IPS-20b (cell line): Measurements from ENCODE around the gene IL23A.
"Not testable (repeated sequence)": the region's sequence is repeated elsewhere in the genome, so short reads cannot be mapped to it uniquely, and the experiment has no call there.

Source experiments
- H3K27ac ChIP-seq: one replicate; pipeline ENCODE4 v1.5.1; 2013; ENCODE audit warnings: low read length
- H3K27me3 ChIP-seq: 2 replicates; pipeline ENCODE4 v1.6.1; 2013; ENCODE audit warnings: mild to moderate bottlenecking, low read length, inconsistent platforms; ENCODE audit not compliant: insufficient read depth
- H3K36me3 ChIP-seq: 2 replicates; pipeline ENCODE4 v1.6.1; 2013; ENCODE audit warnings: low read depth, mild to moderate bottlenecking, inconsistent platforms, low read length, moderate library complexity; ENCODE audit not compliant: insufficient read depth
- H3K4me1 ChIP-seq: 2 replicates; pipeline ENCODE4 v1.6.1; 2013; ENCODE audit warnings: mild to moderate bottlenecking, control low read depth, inconsistent platforms, low read length, moderate library complexity; ENCODE audit not compliant: insufficient read depth
- H3K4me3 ChIP-seq: 2 replicates; pipeline ENCODE4 v1.5.1; 2013; ENCODE audit warnings: mild to moderate bottlenecking, low read length, inconsistent platforms
- H3K9ac ChIP-seq: 2 replicates; pipeline ENCODE4 v1.6.1; 2013; ENCODE audit warnings: low read depth, mild to moderate bottlenecking, inconsistent platforms, low read length, moderate library complexity
- H3K9me3 ChIP-seq: 2 replicates; pipeline ENCODE4 v1.6.1; 2013; ENCODE audit warnings: mild to moderate bottlenecking, low read depth, low read length, inconsistent platforms; ENCODE audit not compliant: insufficient read depth

Gene IL23A

DNA sequence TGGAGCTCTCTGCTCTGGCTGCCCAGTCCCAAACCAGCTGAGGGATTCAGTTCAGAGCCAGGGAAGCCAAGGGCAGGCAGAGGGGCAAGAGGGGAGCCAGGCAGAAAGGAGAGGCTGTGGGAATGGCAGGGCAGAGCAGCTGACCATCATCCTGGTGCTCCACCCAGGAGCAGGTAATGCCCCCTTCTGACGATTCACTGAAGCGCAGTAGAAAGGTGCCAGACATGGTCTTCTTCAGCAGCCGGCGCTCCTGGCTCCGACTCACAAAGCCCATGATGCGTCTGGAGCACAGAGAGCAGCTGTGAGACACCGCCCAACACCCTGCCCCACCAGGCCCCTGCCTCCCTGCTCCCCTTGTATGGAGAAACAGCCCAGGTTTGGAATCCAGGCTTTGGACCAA is 8.0 kb downstream of the IL23A start:
- Histone ChIP-seq H3K4me1 (no peaks in the 10 kb centered on the region), H3K9ac (no peak overlapping the region), H3K27ac (no peak overlapping the region), H3K27me3 (no peaks in the 10 kb centered on the region), H3K9me3 (no peaks in the 10 kb centered on the region), H3K4me3 (no peak overlapping the region), H3K36me3 (peaks cover 69% of the 10 kb centered on the region)

DNA sequence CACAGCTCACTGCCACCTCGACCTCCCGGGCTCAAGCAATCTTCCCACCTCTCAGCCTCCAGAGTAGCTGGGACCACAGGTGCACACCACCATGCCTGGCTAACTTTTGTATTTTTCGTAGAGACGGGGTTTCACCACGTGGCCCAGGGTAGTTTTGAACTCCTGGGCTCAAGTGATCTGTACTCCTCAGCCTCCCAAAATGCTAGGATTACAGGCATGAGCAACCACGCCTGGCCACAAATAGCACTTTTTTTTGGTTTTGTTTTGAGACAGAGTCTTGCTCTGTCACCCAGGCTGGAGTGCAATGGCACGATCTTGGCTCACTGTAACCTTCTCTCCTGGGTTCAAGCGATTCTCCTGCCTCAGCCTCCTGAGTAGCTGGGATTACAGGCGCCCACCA is 8.6 kb downstream of the IL23A start:
- H3K4me1 ChIP-seq, H3K27me3 ChIP-seq, H3K9me3 ChIP-seq, H3K27ac ChIP-seq, H3K9ac ChIP-seq, H3K4me3 ChIP-seq: not testable (repeated sequence)
- peaks cover 71% of the 10 kb centered on the region for H3K36me3 ChIP-seq

DNA sequence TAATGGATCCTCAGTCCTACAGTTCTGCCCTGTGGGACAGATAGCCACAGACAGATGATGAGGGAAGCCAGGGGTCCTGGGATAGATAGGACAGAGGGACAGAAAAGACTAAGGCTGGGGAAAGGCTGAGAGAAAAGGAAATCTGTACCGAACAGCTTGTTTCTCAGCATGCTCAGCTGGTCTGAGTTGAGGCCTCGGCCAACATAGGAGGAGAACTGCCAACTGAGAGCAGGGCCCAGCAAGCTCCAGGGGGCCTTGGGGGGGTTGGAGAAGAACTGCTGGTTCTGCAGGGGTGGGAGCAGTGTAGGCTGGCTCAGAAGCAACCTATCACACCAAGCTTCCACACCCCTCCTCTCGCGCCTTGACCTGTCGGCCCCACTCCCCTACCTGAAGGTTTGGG is 10.1 kb downstream of the IL23A start:
- Histone ChIP-seq H3K36me3 (peaks cover 71% of the 10 kb centered on the region), H3K27me3 (no peaks in the 10 kb centered on the region), H3K4me3 (no peak overlapping the region), H3K9ac (no peak overlapping the region), H3K27ac (no peak overlapping the region), H3K9me3 (no peaks in the 10 kb centered on the region), H3K4me1 (no peaks in the 10 kb centered on the region)

DNA sequence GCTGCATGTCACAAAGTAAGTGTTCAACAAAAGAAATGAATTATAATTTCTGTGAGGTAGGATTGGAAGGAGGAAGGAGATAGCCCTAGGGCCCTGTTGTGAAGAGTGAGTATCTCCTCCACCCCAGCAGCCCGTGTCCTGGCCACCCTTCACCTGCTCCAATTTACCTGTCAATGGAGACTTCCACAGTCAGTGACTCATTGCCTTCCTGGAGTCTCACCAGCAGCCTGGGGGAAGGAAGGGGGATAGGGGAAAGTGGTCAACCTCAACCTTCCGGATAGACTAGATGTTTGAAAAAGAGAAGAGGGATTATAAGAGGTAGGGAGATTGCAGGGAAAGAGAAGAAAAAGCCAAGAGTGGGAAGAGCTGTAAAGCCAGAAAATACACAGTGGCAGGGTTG is 12.0 kb downstream of the IL23A start:
- H3K27me3 ChIP-seq = no peaks in the 10 kb centered on the region
- no peak overlapping the region for H3K4me3 ChIP-seq
- no peaks in the 10 kb centered on the region for H3K4me1 ChIP-seq
- H3K27ac ChIP-seq = no peak overlapping the region
- H3K9me3 ChIP-seq = no peaks in the 10 kb centered on the region
- no peak overlapping the region for H3K9ac ChIP-seq
- H3K36me3 ChIP-seq = peaks cover 79% of the 10 kb centered on the region

DNA sequence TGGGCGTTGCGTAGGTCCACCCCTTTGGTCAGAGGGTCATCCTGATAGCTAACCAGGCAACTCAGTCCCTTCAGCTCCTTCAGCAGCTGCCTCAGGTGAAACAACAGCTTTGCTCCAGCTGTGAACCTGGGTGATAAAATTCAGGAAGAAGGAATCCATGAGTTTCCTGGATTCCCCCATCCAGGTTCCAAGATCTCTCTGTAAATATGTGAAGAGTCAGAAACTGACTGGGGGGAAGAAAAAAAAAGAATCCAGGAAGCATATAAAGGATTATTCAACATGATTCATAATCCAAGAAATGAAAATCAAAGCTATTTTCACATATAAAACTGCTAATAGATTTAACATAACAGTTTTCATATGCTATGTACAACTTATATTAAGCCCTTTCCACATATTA is 12.6 kb downstream of the IL23A start:
- Histone ChIP-seq H3K9me3 (no peaks in the 10 kb centered on the region), H3K4me3 (no peak overlapping the region), H3K27ac (no peak overlapping the region), H3K9ac (no peak overlapping the region), H3K4me1 (no peaks in the 10 kb centered on the region), H3K27me3 (no peaks in the 10 kb centered on the region), H3K36me3 (peaks cover 79% of the 10 kb centered on the region)

DNA sequence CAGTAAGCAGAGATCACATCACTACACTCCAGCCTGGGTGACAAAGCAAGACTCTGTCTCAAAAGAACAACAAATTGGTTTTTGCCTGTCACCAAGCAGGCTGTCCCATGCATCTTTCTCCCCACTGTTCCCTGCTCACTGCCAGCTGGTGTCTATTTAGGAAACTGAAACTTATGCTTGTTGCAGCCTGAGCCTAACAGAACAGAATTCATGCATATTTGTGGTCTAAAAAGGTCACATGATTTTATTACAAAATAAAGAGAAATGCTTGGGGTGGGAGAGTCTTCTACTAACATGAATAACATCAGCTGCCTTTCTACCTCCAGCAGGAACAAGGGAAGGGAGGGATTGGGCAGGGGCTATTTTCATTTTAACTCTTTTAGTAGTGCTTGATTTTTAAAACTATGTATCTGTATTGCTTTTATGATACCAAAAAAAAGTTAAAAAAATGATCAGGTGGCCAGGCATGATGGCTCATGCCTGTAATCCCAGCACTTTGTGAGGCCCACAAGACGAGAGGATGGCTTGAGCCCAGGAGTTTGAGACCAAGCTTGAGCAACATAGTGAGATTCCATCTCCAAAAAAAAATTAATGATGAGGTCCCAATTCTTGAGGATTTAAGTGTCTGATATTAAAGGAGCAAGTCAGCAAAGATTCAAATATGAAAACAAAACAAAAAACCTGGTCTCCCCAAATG is 20.3 kb downstream of the IL23A start:
- Histone ChIP-seq H3K9ac (peak overlapping the region; percentile 86), H3K4me1 (no peaks in the 10 kb centered on the region), H3K36me3 (peaks cover 24% of the 10 kb centered on the region), H3K9me3 (no peaks in the 10 kb centered on the region), H3K27ac (no peak overlapping the region), H3K4me3 (peak overlapping the region; percentile 76), H3K27me3 (peaks cover 12% of the 10 kb centered on the region)

DNA sequence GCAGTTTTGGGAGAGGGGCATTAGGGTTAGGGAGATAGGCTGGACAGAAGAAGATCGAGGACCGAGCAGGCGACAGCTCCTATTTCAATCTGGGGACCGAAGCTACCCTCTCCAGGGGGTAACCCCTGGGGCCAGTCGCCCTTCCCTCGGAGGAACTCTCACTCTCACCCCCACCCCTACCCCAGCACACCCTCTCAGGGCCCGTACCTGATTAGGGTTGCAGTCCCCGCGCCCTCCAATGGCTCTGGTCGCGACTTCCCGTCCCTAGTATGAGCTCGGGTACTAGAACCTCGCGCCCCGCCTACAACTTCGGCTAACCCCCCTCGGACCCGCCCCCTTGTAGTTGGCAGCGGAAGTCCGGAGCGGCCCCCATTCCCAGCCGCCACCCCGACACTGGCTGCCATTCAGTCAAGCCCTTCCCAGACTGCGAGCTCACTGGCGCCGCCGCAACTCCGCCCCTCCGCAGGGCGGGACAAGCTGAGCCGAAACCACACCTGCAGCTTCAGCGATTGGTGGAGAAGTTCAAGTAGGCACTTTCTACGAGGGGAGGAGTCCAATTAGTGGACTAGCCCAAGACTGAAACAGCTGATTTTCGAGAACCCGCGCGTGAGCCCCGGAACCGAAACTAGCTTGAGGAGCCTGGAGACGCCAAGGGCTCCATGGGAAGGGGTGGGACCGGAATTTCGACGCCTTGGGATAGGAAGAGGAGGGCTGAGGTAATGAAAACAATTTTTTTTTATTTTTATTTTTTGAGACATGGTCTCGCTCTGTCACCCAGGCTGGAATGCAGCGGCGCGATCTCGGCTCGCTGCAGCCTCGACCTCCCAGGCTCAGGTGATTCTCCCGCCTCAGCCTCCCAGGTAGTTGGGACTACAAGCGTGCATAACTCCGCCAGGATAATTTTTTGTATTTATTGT is 21.4 kb downstream of the IL23A start, which contains the start of gene STAT2:
TSS of gene STAT2 (minus strand) at position 257 of the 917 bp plus-strand sequence. CDS start 3,536 bp downstream, outside the sequence.
- no peaks in the 10 kb centered on the region for H3K9me3 ChIP-seq
- H3K27ac ChIP-seq = peak within 1 kb of the TSS; percentile 70
- H3K27me3 ChIP-seq = peaks cover 13% of the 10 kb centered on the region
- peak within 1 kb of the TSS; percentile 86 for H3K9ac ChIP-seq
- peaks cover 13% of the 10 kb centered on the region for H3K36me3 ChIP-seq
- H3K4me1 ChIP-seq = no peaks in the 10 kb centered on the region
- peak within 1 kb of the TSS; percentile 84 for H3K4me3 ChIP-seq

DNA sequence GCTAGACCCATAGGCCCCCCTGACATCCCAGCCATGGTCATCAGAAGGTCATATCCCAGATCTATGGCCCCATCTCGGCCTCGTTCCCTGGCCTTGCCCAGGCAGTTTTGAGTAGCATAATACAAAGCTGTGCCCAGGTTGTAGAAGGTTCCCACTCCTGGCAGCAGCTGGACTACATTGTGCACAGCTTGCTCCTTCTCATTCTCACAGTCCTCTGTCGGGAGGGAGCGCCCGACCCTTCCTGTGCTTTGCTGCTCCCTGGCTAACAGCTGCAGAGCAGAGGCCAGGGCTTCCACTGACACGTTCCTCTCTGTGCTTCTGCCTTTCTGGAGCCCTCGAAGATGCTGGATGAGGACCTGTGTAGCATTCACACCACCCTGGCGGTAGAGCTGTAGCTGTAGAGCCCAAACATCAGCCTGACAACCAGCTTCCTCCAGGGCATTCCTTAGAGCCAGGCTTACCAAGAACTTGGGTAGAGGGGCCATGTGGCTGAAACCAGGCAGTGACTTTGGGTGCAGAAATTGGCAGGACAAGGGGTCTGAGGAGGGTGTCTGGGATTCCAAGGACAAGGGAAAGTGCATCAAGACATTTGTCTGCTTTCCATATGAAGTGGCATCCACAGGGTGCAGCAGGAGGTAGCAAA is 22.9 kb downstream of the IL23A start:
- no peak overlapping the region for H3K27ac ChIP-seq
- H3K9ac ChIP-seq = no peak overlapping the region
- peaks cover 13% of the 10 kb centered on the region for H3K27me3 ChIP-seq
- H3K36me3 ChIP-seq = no peaks in the 10 kb centered on the region; the same call in 1 of the 2 replicates
- no peaks in the 10 kb centered on the region for H3K4me1 ChIP-seq
- no peaks in the 10 kb centered on the region for H3K9me3 ChIP-seq
- no peak overlapping the region for H3K4me3 ChIP-seq

DNA sequence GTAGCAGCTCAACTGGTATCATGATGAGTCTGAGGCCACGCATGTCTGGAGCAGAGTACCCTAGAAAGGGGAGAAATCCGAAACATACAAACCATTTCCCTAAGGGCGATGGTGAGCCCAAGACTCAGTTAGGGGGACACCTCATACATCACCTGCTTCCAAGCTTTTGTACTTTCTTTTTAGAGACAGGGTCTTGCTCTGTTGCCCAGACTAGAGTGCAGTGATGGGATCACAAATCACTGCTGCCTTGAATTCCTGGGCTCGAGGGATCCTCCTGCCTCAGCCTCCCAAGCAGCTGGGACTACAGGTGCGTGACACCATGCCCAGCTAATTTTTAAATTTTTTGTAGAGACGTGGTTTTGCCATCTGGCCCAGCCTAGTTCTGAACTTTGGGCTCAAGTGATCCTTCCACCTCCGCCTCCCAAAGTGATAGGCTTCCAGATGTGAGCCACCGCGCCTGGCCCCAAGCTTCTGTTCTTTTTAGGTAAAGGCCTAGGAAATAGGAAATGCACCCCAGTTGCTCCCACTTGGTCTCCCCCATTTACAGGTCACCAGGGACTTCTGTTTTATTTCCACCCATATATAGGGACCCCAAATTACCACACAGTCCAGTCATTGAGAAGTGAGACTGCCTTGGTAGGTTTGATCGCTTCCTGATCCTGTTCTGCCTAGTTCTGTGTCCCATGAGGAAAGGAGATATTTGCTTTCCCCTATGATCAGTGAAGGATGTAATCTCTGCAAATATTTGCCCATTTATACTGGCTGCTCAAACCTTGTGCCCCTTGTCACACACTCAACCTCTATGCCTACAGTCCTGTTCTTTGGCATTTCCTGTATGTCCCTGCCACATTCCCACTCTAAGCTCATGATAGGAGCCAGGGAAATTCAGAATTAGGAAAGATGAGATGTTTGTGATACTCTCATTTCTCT is 23.7 kb downstream of the IL23A start, which contains the start of gene APOF:
TSS of gene APOF (minus strand) at position 728 of the 930 bp plus-strand sequence. CDS start at position 616, 112 bp downstream.
- H3K27me3 ChIP-seq = peaks cover 13% of the 10 kb centered on the region
- no peaks in the 10 kb centered on the region for H3K36me3 ChIP-seq
- no peak within 1 kb of the TSS for H3K9ac ChIP-seq
- no peak within 1 kb of the TSS for H3K27ac ChIP-seq
- H3K9me3 ChIP-seq = no peaks in the 10 kb centered on the region
- no peak within 1 kb of the TSS for H3K4me3 ChIP-seq
- H3K4me1 ChIP-seq = no peaks in the 10 kb centered on the region

DNA sequence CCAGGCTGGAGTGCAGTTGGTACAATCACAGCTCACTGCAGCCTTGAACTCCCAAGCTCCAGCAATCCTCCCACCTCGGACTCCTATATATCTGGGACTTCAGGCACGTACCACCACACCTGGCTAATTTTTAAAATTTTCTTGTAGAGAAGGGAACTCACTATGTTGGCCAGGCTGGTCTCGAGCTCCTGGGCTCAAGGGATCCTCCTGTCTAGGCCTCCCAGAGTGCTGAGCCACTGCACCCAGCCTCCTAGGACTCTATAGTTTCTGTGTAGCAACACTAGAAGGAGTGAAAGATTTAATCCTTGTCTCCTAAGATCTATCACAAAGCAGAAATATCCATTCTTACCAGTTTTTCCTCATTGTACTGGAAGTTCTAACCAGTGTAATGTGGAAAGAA is 28.3 kb downstream of the IL23A start:
- no peaks in the 10 kb centered on the region for H3K9me3 ChIP-seq
- H3K9ac ChIP-seq = no peak overlapping the region
- H3K4me1 ChIP-seq = no peaks in the 10 kb centered on the region
- no peak overlapping the region for H3K4me3 ChIP-seq
- peaks cover 8% of the 10 kb centered on the region; the same call in 1 of the 2 replicates for H3K27me3 ChIP-seq
- no peak overlapping the region for H3K27ac ChIP-seq
- H3K36me3 ChIP-seq = no peaks in the 10 kb centered on the region

DNA sequence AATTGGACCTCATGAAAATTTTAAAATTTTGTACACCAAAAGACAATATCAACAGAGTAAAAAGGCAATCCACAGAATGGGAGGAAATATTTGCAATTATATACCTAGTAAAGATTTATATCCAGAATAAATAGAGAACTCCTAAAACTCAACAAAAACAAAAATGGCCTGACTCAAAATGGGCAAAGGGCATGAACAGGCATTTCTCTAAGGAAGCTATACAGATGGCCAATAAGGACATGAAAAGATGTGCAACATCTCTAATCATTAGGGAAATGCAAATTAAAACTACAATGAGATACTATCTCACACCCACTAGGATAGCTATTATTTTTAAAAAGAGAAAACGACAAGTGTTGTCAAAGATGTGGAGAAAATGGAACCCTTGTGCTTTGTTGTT is 34.8 kb downstream of the IL23A start:
- no peaks in the 10 kb centered on the region; the same call in 1 of the 2 replicates for H3K9me3 ChIP-seq
- H3K9ac ChIP-seq = no peak overlapping the region
- no peak overlapping the region for H3K4me3 ChIP-seq
- no peak overlapping the region for H3K27ac ChIP-seq
- H3K4me1 ChIP-seq = peaks cover 5% of the 10 kb centered on the region; the same call in 1 of the 2 replicates
- H3K36me3 ChIP-seq = no peaks in the 10 kb centered on the region
- no peaks in the 10 kb centered on the region for H3K27me3 ChIP-seq
